HTR-8/SVneo (cell line): ENCODE data around the gene APOBR.
"Not testable (repeated sequence)": the region's sequence is repeated elsewhere in the genome, so short reads cannot be mapped to it uniquely, and the experiment has no call there.

Experiments
- DNase-seq: peaks from one replicate; pipeline ENCODE4 v3.0.0; 2011; ENCODE audit warnings: low spot score, mixed read lengths; ENCODE audit not compliant: insufficient read length
- FAIRE-seq: peaks from 2 replicates; lab custom pipeline; 2011; peaks lifted over from hg19 to GRCh38; lab: Jason Lieb, UNC

Gene APOBR

GRCh38 chr16:28522792-28523191, 28.3 kb downstream of the APOBR start:
- DNase-seq (no peak), FAIRE-seq (no peak)

- no peak for DNase-seq
These were observed 30.3 kb downstream of the APOBR start for GRCh38 chr16:28524681-28525171.

GRCh38 chr16:28526201-28527099, 32.0 kb downstream of the APOBR start:
- no peak for DNase-seq
- FAIRE-seq, result no peak

More at GRCh38 chr16:28524681-28525171, 30.3 kb downstream of the APOBR start:
- no peak for FAIRE-seq

GRCh38 chr16:28527100-28527785, 32.8 kb downstream of the APOBR start:
- not testable (repeated sequence) for DNase-seq, FAIRE-seq

GRCh38 chr16:28527985-28528384, 33.5 kb downstream of the APOBR start:
- FAIRE-seq (no peak), DNase-seq (no peak)

- DNase-seq (no peak), FAIRE-seq (no peak)
These were observed 34.0 kb downstream of the APOBR start for GRCh38 chr16:28528463-28528867.

GRCh38 chr16:28529124-28529523, 34.7 kb downstream of the APOBR start:
- no peak for FAIRE-seq
- no peak for DNase-seq

GRCh38 chr16:28531777-28532744, 37.6 kb downstream of the APOBR start:
- FAIRE-seq (no peak), DNase-seq (no peak)

- FAIRE-seq (no peak), DNase-seq (no peak)
These were observed 38.7 kb downstream of the APOBR start for GRCh38 chr16:28532940-28533647.

- DNase-seq (no peak), FAIRE-seq (no peak)
These were observed 40.3 kb downstream of the APOBR start for GRCh38 chr16:28534542-28535373.

- no peak for DNase-seq
- FAIRE-seq, result no peak
These were observed 42.6 kb downstream of the APOBR start for GRCh38 chr16:28537076-28537475.

- FAIRE-seq, result no peak
- DNase-seq, result no peak
These were observed 43.7 kb downstream of the APOBR start for GRCh38 chr16:28537964-28538732.

GRCh38 chr16:28538733-28539596, 44.5 kb downstream of the APOBR start, which contains the start of gene NUPR1:
NUPR1 (minus strand) TSS chr16:28538974; CDS start chr16:28538907, 67 bp downstream.
- peak; percentile 57 for DNase-seq
- no peak for FAIRE-seq

- FAIRE-seq (no peak), DNase-seq (no peak)
These were observed 45.9 kb downstream of the APOBR start for GRCh38 chr16:28540346-28540745.

- no peak for FAIRE-seq
These were observed 48.2 kb downstream of the APOBR start for GRCh38 chr16:28542646-28543045.

GRCh38 chr16:28543072-28543471, 48.6 kb downstream of the APOBR start:
- DNase-seq (no peak), FAIRE-seq (no peak)

More at GRCh38 chr16:28542646-28543045, 48.2 kb downstream of the APOBR start:
- DNase-seq, result no peak

GRCh38 chr16:28544998-28545397, 50.6 kb downstream of the APOBR start:
- DNase-seq (no peak), FAIRE-seq (no peak)
